Cardiac muscle cell (in vitro differentiated cells and primary cell): ENCODE results near the gene CHCHD3. TPM values are rescaled to one million over a fixed set of nuclear protein-coding genes. Genes with fewer than 3 reads are reported as not detected.
A peak's percentile ranks its signal among the peaks of the same experiment; 100 is the strongest.

Source experiments
- DNase-seq, 2 donors: peaks; one replicate each; pipeline versions ENCODE4 v3.0.0 to v3.0.0-alpha.2; 2010 to 2017; ENCODE audit warnings: low read depth in 1 of 2, low spot score in 1 of 2
- H3K27ac ChIP-seq: fragments of 200-600 bp; sonication (generic); 2 replicates; pipeline ENCODE4 v1.5.1; 2016
- H3K27me3 ChIP-seq: fragments of 200-600 bp; sonication (generic); 2 replicates; pipeline ENCODE4 v1.6.0; 2016; ENCODE audit warnings: control low read depth
- H3K36me3 ChIP-seq: fragments of 200-600 bp; sonication (generic); 2 replicates; pipeline ENCODE4 v1.5.1; 2016; ENCODE audit warnings: control low read depth
- H3K4me1 ChIP-seq: fragments of 200-600 bp; sonication (generic); 2 replicates; pipeline ENCODE4 v1.8.1; 2017; ENCODE audit warnings: low read depth, mild to moderate bottlenecking, mixed run types
- H3K4me3 ChIP-seq: fragments of 200-600 bp; sonication (generic); 2 replicates; pipeline ENCODE4 v1.5.1; 2016; ENCODE audit warnings: mild to moderate bottlenecking
- H3K9me3 ChIP-seq: fragments of 200-600 bp; sonication (generic); 2 replicates; pipeline ENCODE4 v1.5.1; 2017; ENCODE audit warnings: low read depth, mild to moderate bottlenecking, control low read depth
- CTCF ChIP-seq: IDR thresholded peaks from 2 replicates; pipeline ENCODE4 v1.5.1; 2012; ENCODE audit warnings: low read depth, mild to moderate bottlenecking, low read length
- polyA plus RNA-seq: library from polyadenylated mRNA; unstranded; fragments of >200 nt; fragmentation: Nextera tagmentation; extraction: Ambion mirVana; gene quantifications from 2 replicates; pipeline ENCODE4 v1.2.1, GENCODE V29; 2016
- total RNA-seq: library from RNA; depleted of rRNA; stranded (reverse); fragments of >200 nt; gene quantifications from 2 replicates; pipeline ENCODE4 v1.2.3, GENCODE V29; 2016

CHCHD3 gene
- total RNA-seq (95.1 and 99.1 TPM in 2 replicates), polyA plus RNA-seq (102 and 127 TPM in 2 replicates)

DNA sequence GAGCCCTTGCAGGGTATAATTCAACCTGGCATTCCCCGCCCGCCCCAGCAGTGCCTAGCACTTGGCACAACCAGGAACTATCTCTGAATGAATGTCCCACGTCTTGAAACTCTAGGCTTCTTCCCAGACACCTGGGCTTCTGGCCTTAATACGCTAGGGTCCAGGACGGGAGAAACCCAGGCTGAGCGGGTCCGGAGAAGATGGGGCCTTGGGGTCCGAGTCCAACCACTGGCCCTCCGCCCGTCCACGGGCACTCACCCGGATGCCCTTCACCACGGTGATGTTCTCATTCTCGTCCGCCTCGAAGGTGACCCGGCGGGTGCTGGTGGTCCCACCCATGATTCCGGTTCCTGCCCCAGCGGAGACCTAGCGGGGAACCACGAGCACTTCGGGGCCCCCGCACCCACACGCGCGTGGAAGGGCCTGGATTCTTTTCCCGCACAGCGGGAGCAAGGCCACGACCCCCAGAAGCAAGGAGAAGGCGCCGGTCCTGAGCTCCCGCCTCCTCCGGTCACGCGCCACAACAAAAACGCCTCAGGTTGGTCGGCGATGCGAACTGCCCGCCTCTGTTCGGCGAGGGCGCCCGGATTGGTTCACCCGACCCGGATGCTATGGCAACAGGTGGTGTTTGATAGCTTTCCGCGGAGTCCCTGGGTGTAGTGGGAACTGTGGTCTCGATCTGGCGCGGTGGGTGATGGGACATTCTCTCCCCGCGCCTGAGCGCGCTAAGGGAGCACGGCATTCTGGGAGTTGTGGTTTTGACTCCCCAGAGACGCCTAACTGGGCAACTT is at the start of gene CHCHD3:
CHCHD3 (minus strand) TSS at position 492 of the 791 bp plus-strand sequence; CDS start at position 339, 153 bp downstream.
- peak; percentile 99 for DNase-seq
- TF ChIP-seq CTCF: no peak
- H3K36me3 ChIP-seq: no peaks in the 10 kb centered on the region
- H3K9me3 ChIP-seq: no peaks in the 10 kb centered on the region
- H3K27me3 ChIP-seq: no peaks in the 10 kb centered on the region
- H3K4me3 ChIP-seq: peak within 1 kb of the TSS; percentile 90
- H3K27ac ChIP-seq: peak within 1 kb of the TSS; percentile 86
- H3K4me1 ChIP-seq: peaks cover 7% of the 10 kb centered on the region

DNA sequence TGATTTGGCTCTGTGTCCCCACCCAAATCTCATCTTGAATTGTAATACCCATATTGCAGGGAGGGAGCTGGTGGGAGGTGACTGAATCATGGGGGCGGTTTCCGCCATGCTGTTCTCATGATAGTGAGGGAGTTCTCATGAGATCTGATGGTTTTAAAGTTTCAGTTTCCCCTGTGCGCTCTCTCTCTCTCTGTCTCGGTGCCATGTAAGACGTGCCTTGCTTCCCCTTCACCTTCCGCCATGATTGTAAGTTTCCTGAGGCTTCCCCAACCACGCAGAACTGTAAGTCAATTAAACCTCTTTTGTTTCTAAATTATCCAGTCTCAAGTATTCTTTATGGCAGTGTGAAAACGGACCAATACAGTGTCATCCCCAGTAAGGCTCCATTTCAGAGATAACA is 48.3 kb upstream of the CHCHD3 start:
- Histone ChIP-seq H3K4me1 (no peaks in the 10 kb centered on the region), H3K36me3 (no peaks in the 10 kb centered on the region), H3K27me3 (no peaks in the 10 kb centered on the region), H3K9me3 (no peaks in the 10 kb centered on the region), H3K27ac (no peak overlapping the region), H3K4me3 (no peak overlapping the region)
- no peak for TF ChIP-seq CTCF
- DNase-seq: no peak

GRCh38 chr7:133126422-133126821 is 44.5 kb upstream of the CHCHD3 start:
- no peak for DNase-seq
- Histone ChIP-seq H3K27me3 (no peaks in the 10 kb centered on the region), H3K36me3 (no peaks in the 10 kb centered on the region), H3K4me3 (no peak overlapping the region), H3K9me3 (no peaks in the 10 kb centered on the region), H3K27ac (no peak overlapping the region), H3K4me1 (no peaks in the 10 kb centered on the region)
- TF ChIP-seq CTCF: no peak

DNA sequence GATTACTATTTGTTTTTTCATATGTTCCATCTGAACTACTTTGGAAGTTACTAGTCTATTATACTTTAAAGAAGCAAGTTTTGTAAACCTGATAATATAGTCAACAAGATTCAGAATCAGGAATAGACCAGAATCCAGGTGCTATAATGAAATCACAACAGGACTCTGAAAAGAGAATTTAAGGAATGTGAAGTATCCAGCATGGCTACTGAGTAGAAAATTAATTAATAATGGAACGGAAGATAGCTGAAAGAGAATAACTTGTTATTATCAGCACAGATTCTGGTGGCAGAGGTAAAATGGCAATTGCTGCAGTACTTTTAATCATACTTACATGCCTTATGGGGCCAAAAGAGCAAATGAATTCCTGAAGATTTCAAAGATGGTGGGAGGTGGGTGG is 43.1 kb upstream of the CHCHD3 start:
- DNase-seq: no peak
- Histone ChIP-seq H3K4me1 (no peaks in the 10 kb centered on the region), H3K4me3 (no peak overlapping the region), H3K36me3 (no peaks in the 10 kb centered on the region), H3K27me3 (no peaks in the 10 kb centered on the region), H3K27ac (no peak overlapping the region), H3K9me3 (no peaks in the 10 kb centered on the region)
- no peak for TF ChIP-seq CTCF

DNA sequence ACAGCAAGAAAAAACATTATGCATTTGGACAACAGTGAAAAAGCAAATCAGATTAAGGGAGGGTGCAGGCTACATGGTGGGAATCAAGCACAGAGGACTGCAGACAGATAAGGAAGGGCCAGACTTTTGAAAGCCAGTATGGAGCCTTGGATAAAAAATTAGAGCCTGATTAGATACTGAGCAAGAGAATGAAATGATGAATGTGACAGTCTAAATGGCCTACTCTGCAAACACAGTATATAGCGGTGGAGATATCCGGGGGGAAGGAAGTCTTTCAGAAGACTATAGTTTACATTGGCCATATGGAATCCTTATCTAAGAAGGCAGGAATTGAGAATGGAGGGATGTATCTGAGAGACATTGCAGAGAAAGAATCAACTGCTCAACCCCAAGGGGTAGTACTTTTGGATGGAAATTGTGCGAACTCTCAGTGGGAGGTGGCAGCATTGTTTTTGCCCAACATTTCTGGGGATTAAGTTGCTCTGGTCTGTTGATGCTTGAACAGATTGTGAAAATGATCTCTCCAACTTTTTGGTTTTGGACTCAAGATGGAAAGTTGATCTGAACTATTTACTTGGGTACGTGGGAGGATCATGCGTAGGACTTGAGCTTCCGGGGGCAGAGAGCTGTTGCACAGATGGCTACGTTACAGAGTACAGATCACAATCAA is 39.4 kb upstream of the CHCHD3 start:
- Histone ChIP-seq H3K4me1 (no peaks in the 10 kb centered on the region), H3K27me3 (peaks cover 9% of the 10 kb centered on the region), H3K4me3 (no peak overlapping the region), H3K36me3 (no peaks in the 10 kb centered on the region), H3K9me3 (no peaks in the 10 kb centered on the region), H3K27ac (no peak overlapping the region)
- TF ChIP-seq CTCF: no peak
- no peak for DNase-seq
